ENCODE measurements around the gene SLAMF1.
"Not testable (repeated sequence)": the region's sequence is repeated elsewhere in the genome, so short reads cannot be mapped to it uniquely, and the experiment has no call there.

SLAMF1 gene

DNA sequence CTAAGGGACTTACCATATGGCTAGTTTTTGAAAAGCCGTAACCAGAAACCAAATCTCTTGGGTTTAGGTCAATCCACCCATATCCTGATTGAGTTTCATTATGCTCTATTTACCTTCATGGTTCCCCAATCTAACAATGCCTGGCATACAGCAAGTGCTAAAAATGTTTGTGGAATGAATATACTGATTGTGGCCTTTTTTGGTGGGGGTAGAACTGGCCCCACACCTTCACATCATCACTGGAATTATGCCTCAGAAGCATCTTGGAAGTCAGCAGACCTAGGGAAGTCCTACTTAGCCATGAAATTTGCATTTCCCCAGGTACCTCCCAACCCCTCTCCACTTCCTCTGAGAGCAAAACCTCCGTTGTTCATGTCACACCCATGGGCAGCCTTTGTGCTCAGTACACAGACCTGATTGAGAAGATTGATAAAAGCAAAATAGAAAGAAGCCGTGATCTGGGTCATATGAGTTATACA lies 17.8 kb upstream of the SLAMF1 start:
- DNase-seq: no peak

DNA sequence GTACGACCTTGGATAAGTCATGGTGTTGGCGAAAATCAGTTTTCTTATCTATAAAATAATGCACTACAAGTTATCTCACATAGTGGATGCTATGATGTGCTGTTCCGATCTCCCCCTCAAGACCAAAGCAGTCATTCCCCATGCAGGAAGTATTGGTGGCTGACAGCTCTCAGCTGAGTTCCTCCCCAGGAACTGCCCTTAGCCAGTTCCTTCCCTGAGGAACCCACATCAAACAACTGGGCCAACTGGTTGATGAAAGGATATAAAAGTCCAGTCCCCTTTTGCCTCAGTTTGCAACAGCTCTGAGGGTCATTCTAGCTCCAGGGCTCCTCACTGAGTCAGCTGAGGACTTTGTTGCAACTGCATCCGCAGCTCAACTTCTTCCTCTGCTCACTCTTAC lies 16.1 kb upstream of the SLAMF1 start:
- no peak for DNase-seq

DNA sequence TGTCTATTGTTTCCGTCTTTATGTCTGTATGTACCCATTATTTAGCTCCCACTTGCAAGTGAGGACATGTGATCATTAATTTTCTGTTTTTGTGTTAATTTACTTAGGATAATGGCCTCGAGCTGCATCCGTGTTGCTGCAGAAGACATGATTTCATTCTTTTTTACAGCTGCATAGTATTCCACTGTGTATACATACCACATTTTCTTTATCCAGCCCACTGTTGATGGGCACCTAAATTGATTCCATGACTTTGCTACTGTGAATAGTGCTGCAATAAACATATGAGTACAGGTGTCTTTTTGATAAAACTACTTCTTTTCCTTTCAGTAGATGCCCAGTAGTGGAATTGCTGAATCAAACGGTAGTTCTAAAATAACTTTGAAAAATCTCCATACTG lies 12.7 kb upstream of the SLAMF1 start:
- no peak for DNase-seq

DNA sequence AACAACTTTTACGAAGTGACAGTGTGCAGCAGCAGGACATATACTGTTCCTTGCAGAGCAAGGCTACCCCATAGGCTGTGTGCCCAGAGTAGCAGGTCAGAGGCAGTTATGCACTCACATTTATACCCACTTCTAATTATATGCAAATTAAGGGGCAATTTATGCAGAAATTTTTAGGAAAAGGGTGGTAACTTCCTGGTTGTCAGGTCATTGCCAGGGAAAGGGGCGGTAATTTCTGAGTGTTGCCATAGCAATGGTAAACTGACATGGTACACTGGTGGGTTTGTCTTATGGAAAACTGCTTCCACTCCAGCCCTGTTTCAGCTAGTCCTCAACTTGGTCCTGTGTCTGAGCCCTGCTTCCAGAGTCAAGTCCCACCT lies 12.0 kb upstream of the SLAMF1 start:
- no peak for DNase-seq

DNA sequence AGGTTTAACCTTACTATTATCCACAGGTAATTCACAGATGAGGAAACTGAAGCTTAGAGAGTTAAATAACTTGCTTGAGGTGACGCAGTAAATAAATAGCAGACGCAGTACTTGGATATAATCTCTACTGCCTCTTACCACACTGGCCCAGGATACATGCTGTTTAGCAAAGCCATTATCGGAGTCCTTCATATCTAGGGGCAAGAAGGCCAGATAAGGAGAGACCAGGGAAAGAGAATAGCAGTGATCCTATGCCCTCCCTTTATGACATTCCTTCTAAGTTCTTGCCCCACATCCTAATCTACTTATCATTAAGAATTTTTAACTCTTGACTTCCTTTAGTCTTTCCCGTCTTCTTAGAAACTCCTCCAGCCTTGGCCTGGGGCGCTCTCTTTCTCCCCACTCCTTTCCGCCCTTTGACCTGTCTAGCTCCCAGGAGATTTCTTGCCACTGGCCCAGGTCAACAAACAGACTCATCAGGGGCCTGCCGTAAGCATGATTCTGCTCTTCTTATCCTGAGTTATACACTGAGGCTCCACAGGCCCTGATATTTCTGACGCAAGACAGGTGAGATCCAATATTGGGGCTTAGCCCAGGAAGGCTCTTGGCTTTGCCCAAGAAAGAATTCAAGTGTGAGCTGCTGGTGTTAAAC lies 11.4 kb upstream of the SLAMF1 start:
- no peak for DNase-seq

DNA sequence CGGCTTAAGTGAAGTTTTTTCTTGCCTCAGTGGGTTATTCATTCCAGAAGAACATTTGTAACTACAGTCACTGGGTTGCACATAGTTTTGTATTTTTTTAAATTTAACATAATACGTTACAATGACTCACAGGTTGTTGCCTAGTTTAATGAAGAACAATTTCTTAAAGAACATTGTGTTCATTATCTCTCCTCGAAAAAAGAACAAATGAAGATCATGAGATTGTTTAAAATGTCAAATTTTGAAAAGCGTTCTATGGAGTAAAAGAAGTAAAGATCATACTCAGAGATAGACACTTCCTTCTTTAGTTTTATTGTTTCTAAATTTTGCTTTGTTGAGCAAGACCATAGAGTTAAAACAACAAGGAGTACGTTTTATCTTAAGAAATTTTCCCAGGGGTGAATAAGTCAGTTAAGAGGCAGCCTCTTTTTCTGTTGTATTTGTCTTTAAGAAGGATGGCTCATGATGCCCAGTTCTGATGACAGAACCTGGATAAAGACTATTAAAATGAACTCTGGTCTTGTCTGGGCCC lies 10.5 kb upstream of the SLAMF1 start:
- no peak for DNase-seq

DNA sequence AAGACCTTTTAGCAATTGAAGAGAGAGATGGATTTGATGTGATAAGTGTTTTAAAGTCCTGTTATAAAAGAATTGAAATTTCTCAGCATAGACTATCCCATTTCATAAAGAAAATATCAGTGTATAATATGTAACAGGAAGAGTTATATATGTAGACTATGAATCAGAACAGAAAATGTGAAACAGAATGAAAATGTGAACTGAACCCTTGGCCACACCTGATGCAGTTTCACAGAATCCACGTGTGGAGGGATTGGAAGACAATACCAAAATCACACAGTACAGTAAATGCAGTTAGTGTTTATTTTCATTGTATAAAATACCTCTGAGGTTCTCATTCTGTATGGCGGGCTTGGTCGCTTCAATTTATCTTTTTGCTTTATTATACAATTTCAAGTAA lies 9.9 kb upstream of the SLAMF1 start:
- no peak for DNase-seq

DNA sequence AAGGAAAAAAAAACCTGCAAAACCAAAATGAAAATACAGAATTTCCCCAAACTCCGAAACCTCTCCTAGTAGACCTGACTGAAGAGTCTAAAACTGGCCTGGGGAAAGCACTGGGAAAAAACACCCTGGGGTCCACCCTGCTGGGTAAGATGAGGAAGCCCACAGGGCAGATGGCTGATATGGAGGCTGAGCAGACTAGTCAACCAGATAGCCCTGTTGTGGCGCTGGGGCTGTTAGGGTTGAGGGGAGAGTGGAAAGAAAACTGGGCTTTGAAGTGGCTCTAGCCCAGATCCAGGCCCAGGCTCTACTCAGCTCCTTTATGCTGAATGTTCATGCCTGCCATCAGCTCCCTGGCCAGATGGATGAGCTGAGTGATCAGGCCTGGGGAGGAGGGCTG lies 6.8 kb upstream of the SLAMF1 start:
- DNase-seq: no peak

DNA sequence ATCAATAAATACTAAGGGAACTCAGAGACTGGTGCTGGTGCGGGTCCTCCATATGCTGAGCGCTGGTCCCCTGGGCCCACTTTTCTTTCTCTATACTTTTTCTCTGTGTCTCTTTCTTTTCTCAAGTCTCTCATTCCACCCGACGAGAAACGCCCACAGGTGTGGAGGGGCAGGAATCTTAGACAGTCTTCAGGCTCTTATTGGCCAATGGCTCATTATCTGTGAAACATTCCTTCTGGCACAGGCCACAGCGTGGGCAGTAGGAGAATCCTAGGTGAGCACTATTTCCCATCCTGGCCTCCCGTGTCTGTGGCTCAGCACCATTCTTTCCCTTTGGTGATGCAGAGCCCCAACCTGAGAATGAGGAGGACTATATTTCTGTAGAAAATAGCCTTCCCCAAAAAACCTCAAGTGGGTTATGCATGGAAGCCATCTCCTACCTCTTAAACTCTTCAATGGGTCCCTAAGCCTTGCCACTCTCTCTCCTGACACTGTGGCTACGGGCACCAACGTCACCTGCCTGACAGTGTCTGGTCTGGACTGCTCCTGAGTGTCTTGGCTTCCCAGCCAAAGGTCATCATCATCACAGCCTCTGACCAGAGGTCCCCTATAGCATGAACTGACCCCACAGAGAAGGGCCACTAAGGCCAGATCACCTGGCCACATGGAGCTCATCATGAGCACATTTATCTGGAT lies 6.2 kb upstream of the SLAMF1 start:
- no peak for DNase-seq

DNA sequence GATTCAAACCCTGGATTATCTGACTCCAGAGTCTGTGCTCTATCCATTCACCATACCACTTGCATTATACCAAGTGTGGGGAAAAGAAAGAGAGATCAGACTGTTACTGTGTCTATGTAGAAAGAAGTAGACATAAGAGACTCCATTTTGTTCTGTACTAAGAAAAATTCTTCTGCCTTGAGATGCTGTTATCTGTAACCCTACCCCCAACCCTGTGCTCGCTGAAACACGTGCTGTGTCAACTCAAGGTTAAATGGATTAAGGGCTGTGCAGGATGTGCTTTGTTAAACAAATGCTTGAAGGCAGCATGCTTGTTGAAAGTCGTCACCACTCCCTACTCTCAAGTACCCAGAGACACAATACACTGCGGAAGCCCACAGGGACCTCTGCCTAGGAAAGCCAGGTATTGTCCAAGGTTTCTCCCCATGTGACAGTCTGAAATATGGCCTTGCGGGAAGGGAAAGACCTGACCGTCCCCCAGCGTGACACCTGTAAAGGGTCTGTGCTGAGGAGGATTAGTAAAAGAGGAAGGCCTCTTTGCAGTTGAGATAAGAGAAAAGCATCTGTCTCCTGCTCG lies 5.3 kb upstream of the SLAMF1 start:
- DNase-seq: not testable (repeated sequence)

DNA sequence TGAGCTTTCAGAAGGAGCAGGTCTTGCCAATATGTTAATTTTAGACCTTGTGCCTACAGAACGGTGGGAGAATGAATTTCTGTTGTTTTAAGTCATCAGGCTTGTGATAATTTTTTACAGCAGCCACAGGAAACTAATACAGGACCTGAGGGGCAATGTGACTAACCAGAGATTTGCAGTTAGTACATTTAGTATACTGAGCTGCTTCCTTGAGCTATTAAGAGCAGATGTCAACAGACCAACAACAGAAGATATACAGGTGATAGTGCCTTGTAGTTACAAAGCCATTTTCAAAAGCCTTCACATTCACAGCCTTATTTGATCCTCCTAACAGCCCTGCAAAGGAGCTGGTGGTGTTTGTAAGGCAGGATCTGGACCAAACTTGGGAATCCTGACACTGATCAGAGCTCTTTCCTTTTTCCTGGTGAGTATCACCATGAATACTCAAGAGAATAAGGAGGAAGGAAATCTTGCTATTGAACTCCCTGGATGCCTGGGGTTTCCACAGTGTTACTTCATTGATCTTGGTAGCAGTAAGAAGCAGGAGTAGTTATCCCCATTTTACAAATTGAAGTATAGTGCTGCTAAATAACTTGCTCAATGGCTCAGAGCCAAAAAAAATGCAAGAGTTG lies 4.7 kb upstream of the SLAMF1 start:
- DNase-seq: no peak

DNA sequence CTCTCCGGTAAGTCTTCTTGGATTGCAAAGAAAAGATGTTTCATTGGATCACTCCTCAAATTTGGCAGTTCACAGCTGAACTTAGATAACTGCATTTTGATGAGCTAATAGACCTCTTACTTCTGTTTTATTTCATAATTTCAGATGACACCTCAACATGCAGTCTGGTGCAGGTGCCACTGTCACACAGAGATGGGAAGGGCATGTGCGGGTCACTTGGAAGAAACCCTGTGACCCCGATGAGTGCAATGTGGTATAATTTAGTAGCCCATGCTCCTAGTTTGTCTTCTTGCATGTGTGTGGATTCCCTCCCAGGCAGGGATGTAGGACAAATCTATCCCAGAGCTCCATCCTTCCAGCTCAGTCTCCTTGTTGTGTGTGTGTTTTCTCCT lies 481 bp upstream of the SLAMF1 start:
- no peak for DNase-seq

DNA sequence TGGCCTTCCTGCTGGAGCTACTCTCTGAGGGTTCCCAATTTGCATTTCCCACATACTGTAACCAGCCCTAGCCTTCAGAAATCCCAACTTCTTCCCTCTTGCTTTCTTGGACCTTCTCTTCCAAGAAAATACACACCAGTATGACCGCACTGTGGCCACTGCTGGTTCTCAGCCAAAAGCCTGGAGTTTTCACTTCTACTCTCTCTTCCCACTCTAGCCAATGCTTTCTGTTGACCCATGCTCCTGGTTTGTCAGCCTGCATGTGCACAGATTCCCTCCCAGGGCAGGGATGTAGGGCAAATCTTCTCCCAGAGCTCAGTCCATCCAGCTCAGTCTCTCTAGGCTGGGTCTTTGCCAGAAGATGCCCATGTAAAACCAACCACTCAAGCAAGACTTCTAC lies 664 bp downstream of the SLAMF1 start:
- DNase-seq: no peak

DNA sequence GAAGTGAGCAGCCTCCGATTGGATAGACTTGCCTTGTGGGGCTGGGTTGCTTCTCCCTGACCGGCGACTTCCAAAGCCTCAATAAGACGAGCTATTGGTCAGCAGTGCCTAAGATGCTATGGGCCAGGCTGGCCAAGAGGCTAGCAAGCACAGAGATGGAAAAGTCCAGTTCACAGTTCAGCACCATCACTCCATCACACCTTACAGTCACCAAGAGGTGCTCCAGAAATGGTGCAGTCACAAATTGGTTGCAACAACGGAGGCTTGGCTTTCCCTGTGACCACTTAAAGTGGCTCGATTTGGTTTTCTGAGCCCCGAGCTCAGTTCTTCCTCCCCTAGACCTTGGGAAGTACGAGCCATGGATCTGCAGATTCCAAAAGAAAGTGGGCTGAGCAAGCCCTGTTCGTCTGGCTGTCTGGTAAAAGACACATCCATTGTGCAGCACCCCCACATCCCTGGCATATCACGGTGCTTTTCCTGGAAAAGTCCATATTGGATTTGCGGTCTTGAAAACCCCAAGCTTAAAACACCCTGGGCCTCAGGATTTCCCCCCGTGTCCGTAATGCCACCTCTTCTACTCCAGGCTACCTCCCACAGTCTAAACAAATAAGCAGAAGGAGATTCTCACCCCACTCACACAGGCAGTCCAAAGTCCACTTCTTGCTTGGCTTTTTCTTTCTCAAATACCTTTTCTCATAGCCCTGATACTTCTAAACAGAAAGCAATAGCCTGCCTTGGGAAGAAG lies 1.3 kb downstream of the SLAMF1 start:
- DNase-seq: no peak

DNA sequence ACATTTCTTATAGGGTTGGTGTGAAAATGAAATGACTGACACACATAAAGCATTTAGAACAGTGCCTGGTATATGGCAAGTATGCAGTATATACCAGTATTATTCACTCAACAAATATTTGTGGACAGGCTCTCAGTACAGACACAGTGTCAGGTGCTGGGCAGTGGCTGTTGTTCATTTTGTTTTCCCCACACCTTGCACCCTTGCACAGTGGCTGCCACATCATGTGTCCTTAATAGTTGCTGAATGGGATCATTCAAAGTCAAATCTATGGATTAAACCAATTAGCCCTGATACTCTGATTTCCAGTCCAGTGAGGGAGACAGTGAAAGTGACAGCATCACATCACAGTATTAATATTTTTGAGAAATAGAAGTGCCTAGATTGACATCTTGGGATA lies 2.4 kb downstream of the SLAMF1 start:
- no peak for DNase-seq

DNA sequence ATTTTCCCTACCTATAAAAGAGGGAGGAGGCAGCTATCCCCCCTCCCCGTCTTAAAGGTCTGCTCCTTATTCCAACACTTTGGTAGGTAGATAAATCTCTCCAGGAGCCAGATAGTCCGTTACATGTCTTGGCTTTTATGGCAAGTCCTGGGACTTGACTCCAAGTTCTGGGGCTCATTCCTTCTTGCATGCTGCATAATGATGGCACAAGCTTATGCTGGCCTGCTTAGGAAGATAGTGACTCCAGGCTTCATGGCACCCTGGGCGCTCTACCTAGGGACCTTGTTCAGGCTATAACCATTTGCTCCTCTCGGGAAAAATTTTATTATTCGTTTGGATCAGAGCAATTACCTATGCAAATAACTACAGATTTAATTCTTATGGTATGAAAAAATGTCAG lies 3.7 kb downstream of the SLAMF1 start:
- no peak for DNase-seq

DNA sequence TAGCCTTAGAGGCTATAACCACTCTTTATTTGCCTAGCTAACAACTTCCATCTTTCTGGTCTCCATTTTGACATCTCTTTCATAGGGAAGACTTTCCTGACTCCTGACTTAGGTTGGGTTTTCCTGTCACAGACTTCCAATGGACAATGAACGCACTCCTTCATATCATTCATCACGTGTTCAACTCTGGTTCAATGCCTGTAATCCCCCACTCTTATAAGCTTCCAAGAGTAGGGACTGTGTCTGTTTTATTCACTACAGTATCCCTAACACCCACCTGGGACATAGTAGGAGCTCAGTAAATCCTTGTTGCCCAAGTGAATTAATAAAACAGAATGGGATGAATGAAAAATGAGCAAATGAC lies 4.6 kb downstream of the SLAMF1 start:
- no peak for DNase-seq

DNA sequence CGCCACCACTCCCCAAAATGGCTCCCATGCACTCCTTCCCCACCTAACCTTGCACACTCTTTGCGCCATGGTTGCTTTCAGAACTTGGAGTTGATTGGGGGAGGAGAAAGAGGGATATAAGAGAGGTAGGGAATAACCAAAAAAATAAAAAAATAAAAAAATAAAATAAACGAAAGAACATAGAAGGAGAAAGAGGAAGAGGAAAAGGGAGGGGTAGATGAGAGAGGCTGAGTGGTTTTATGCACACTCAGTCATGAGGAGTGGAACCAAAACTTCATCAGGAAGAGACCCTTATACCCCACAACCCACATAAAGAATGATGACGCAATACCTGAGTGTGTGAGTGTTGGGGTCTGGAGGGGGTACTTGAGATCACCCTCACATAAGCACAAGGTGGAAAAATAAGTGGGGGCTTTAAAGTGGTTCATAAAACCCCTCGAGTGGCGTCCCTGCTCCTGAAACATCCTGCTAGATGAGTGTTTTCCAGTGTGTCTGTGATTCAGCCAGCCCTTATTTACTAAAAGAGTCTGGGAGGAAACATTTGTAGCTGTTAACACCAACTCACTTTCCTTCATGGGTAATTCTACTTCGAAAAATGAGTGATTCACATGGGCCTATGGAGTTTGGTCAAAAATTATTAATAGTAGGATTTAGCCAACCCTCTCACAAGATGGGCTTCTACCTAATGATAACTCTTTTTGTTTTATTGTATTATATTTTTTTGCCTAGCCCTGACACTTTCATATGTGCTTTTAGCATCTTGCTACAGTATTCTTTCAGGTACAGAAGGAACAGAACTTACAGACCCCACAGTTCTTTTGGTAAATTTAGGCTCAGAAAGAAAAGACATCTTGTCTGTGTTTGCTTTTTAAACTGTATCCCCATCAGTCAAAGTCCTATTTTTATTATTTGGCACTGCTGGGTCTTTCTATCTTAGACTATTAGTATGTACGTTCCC lies 5.2 kb downstream of the SLAMF1 start:
- DNase-seq: peak; percentile 41

DNA sequence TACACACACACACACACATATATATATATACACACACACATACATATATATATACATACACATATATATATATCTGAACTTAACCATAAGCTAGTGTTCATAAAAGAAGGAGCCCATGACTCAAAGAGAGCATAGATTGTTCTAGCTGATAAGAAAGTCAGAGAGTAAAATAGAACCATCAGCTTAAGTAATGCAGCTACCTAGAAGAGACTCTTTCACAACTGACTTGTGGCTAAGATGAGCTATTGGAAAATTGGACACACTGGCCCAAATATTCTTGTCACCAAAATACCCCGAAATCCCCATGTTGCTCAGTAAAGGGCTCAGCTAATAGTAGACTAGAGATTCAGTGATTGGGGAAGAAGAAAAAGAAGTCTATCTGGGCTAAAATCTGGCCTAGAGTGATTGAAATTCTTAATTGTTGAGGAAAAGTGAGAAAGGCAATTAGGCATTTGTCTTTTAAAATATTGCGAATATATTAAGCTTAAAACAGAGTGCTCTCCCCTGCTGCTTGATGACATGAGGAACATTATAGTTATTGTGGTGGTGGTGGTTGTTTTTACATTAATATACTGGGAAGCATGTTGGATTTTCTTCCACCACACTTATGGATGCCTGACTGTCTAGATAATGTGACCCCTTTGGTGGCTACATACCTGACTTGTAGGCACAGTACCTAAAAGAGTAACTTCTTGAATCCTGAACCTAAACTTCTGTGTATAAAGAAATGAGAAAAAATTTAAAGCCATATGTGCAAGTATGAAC lies 6.3 kb downstream of the SLAMF1 start:
- no peak for DNase-seq

DNA sequence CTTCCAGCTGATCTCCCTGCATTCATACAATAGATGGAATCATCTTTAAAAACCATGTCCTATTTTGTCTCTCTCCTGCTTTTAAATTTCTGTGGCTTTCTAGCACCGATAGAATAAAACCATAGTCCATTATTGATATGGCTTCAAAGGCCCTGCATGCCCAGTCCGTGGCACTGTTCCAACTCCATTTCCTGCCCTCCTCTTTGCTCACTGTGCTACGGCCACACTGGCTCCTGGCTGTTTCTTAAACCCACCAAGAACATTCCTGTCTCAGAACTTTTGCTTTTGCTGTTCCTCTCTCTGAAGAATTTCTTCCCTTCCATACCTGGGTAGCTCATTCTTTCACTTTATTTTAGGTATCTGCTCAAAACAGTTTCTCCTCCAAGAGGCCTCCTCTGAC lies 7.2 kb downstream of the SLAMF1 start:
- DNase-seq: no peak

DNA sequence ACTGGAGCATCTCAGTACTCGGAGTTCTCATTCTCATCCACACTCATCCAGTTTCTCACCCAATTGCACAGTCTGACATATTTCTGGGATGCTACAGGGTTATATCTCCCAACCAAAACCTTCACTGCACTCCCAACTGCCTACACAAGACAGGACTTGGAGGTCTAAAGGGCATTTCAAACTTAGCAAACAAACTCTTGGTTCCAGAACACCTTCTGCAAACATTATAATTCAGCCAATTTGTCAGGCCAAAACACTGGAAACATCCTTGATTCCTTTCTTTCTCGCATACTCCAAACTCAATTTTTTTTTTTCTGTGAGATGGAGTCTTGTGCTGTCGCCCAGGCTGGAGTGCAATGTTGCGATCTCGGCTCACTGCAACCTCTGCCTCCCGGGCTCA lies 7.9 kb downstream of the SLAMF1 start:
- no peak for DNase-seq

Measured in activated T-cell treated with anti-CD3 and anti-CD28 coated beads for 4 hours (primary cell).